IMR-90 (cell line): ENCODE data around the gene AVP. TPM values are rescaled to one million over a fixed set of nuclear protein-coding genes. Genes with fewer than 3 reads are reported as not detected.

ENCODE experiments used
- ATAC-seq: fragments of 200-7000 bp; cut with Tn5 transposase; 2 replicates; pipeline ENCODE4 v1.9.1; 2020; ENCODE audit warnings: low read depth, mild to moderate bottlenecking, moderate library complexity
- BruUV-seq: library from RNA; stranded (reverse); fragments of 400-500 nt; replicated peaks from 2 replicates; lab custom pipeline; 2021; lab: Mats Ljungman, UMichigan
- CTCF ChIA-PET: fragments of 300-600 bp; formaldehyde crosslinking; extraction: SDS; loops from one replicate; lab custom pipeline; 2021; ENCODE audit warnings: antibody characterized with exemption; lab: Yijun Ruan, JAX
- POLR2A ChIA-PET: fragments of 300-600 bp; sonication (Branson Sonifier 250); formaldehyde crosslinking; loops from one replicate; lab custom pipeline; 2022; ENCODE audit warnings: antibody characterized with exemption; ENCODE audit not compliant: unreplicated experiment; lab: Charles Lee
- DNase-seq: peaks from one replicate; pipeline ENCODE4 v3.0.0; 2013
- H2AFZ ChIP-seq: replicated peaks from 2 replicates; pipeline ENCODE3; 2013; ENCODE audit warnings: low read length, mild to moderate bottlenecking; ENCODE audit not compliant: poor library complexity
- H2AK5ac ChIP-seq: 2 replicates; pipeline ENCODE4 v1.6.1; 2013; ENCODE audit warnings: low read depth, low read length, inconsistent platforms
- H2AK9ac ChIP-seq: replicated peaks from 2 replicates; pipeline ENCODE3; 2013; ENCODE audit warnings: mild to moderate bottlenecking, low read depth, low read length, moderate library complexity; ENCODE audit not compliant: poor library complexity
- H2BK120ac ChIP-seq: 2 replicates; pipeline ENCODE4 v1.6.1; 2013; ENCODE audit warnings: low read depth, low read length, inconsistent platforms
- H2BK15ac ChIP-seq: 3 replicates; pipeline ENCODE4 v1.6.1; 2013; ENCODE audit warnings: low read depth, low read length, inconsistent platforms
- H2BK20ac ChIP-seq: 2 replicates; pipeline ENCODE4 v1.6.1; 2013; ENCODE audit warnings: low read depth, mild to moderate bottlenecking, inconsistent platforms, low read length, moderate library complexity
- H2BK5ac ChIP-seq: 2 replicates; pipeline ENCODE4 v1.6.1; 2013; ENCODE audit warnings: mild to moderate bottlenecking, low read depth, low read length, inconsistent platforms; ENCODE audit not compliant: poor library complexity, severe bottlenecking
- H3K14ac ChIP-seq: replicated peaks from 2 replicates; pipeline ENCODE4 v1.6.1; 2013; ENCODE audit warnings: low read depth, low read length, inconsistent platforms
- H3K18ac ChIP-seq: 2 replicates; pipeline ENCODE4 v1.6.1; 2013; ENCODE audit warnings: low read depth, low read length, control low read depth
- H3K23ac ChIP-seq: 2 replicates; pipeline ENCODE4 v1.6.1; 2013; ENCODE audit warnings: low read depth, low read length, inconsistent platforms
- H3K27ac ChIP-seq: 2 replicates; pipeline ENCODE4 v1.5.1; 2013; ENCODE audit warnings: mild to moderate bottlenecking, control low read depth, low read length; ENCODE audit not compliant: insufficient read depth
- H3K27me3 ChIP-seq: 2 replicates; pipeline ENCODE4 v1.6.1; 2013; ENCODE audit warnings: low read length; ENCODE audit not compliant: control insufficient read depth, insufficient read depth
- H3K36me3 ChIP-seq: 2 replicates; pipeline ENCODE4 v1.6.1; 2013; ENCODE audit warnings: low read length, mixed read lengths; ENCODE audit not compliant: control insufficient read depth, insufficient read depth
- H3K4ac ChIP-seq: 2 replicates; pipeline ENCODE4 v1.6.1; 2013; ENCODE audit warnings: low read depth, low read length, inconsistent platforms
- H3K4me1 ChIP-seq: 2 replicates; pipeline ENCODE4 v1.6.1; 2013; ENCODE audit warnings: low read length, mixed read lengths; ENCODE audit not compliant: control insufficient read depth, insufficient read depth
- H3K4me2 ChIP-seq: 2 replicates; pipeline ENCODE4 v1.6.1; 2013; ENCODE audit warnings: low read depth, mild to moderate bottlenecking, control low read depth, low read length, moderate library complexity
- H3K4me3 ChIP-seq: 2 replicates; pipeline ENCODE4 v1.5.1; 2013; ENCODE audit warnings: low read depth, mild to moderate bottlenecking, control low read depth, low read length, moderate library complexity; ENCODE audit not compliant: insufficient read depth
- H3K56ac ChIP-seq: 2 replicates; pipeline ENCODE4 v1.6.1; 2013; ENCODE audit warnings: low read length, inconsistent platforms; ENCODE audit not compliant: insufficient read depth; ENCODE audit errors: extremely low read depth
- H3K79me1 ChIP-seq, 2 experiments: 2 replicates each; pipeline ENCODE4 v1.6.1; 2013; ENCODE audit warnings: low read length in 2 of 2, inconsistent platforms in 1 of 2, low read depth in 1 of 2
- H3K9ac ChIP-seq: 2 replicates; pipeline ENCODE4 v1.6.1; 2013; ENCODE audit warnings: low read depth, low read length, control low read depth
- H3K9me1 ChIP-seq: 2 replicates; pipeline ENCODE4 v1.6.1; 2013; ENCODE audit warnings: low read length, inconsistent platforms; ENCODE audit not compliant: insufficient read depth
- H3K9me3 ChIP-seq: 2 replicates; pipeline ENCODE4 v1.6.1; 2013; ENCODE audit warnings: low read length; ENCODE audit not compliant: control insufficient read depth, insufficient read depth
- H4K20me1 ChIP-seq: 2 replicates; pipeline ENCODE4 v1.6.1; 2013; ENCODE audit warnings: low read length, inconsistent platforms; ENCODE audit not compliant: insufficient read depth
- H4K5ac ChIP-seq: 2 replicates; pipeline ENCODE4 v1.6.1; 2013; ENCODE audit warnings: mild to moderate bottlenecking, low read depth, low read length, control low read depth
- H4K8ac ChIP-seq, 2 experiments: 2 replicates each; pipeline ENCODE4 v1.6.1; 2013; ENCODE audit warnings: low read depth in 2 of 2, low read length in 2 of 2, control low read depth in 1 of 2, inconsistent platforms in 1 of 2
- H4K91ac ChIP-seq: 2 replicates; pipeline ENCODE4 v1.6.1; 2013; ENCODE audit warnings: low read depth, low read length, inconsistent platforms; ENCODE audit not compliant: insufficient read depth
- CEBPB ChIP-seq: IDR thresholded peaks from 2 replicates; pipeline ENCODE4 v1.6.1; 2012; ENCODE audit warnings: low read depth, low read length, improper control_type of control experiment
- FOS ChIP-seq: fragments of 150-350 bp; IDR thresholded peaks from 2 replicates; pipeline ENCODE4 v1.6.1; 2016; ENCODE audit warnings: low read depth, low read length
- MAFK ChIP-seq: IDR thresholded peaks from 2 replicates; pipeline ENCODE4 v1.6.1; 2012; ENCODE audit warnings: low read depth, low read length, improper control_type of control experiment
- MXI1 ChIP-seq: IDR thresholded peaks from 2 replicates; pipeline ENCODE4 v1.6.1; 2012; ENCODE audit warnings: low read depth, mild to moderate bottlenecking, low read length, moderate library complexity, borderline replicate concordance
- NFE2L2 ChIP-seq: fragments of 150-350 bp; IDR thresholded peaks from 2 replicates; pipeline ENCODE4 v1.6.1; 2016; ENCODE audit warnings: low read depth, mild to moderate bottlenecking, low read length
- POLR2A ChIP-seq: IDR thresholded peaks from 2 replicates; pipeline ENCODE4 v1.6.1; 2012; ENCODE audit warnings: mild to moderate bottlenecking, low read depth, low read length
- RCOR1 ChIP-seq: IDR thresholded peaks from 2 replicates; pipeline ENCODE4 v1.6.1; 2012; ENCODE audit warnings: mild to moderate bottlenecking, low read length, improper control_type of control experiment; ENCODE audit not compliant: insufficient replicate concordance
- RFX5 ChIP-seq: IDR thresholded peaks from 2 replicates; pipeline ENCODE4 v1.8.0; 2012; ENCODE audit warnings: low read depth, mild to moderate bottlenecking, low read length, moderate library complexity
- WGBS, 2 experiments: methylation state at CpG; one replicate each; pipeline versions ENCODE4 v1.1.5 to v1.1.7; 2013; ENCODE audit warnings: missing lambda C conversion rate in 2 of 2; ENCODE audit not compliant: insufficient read length in 1 of 2; ENCODE audit errors: extremely low coverage in 2 of 2; 5-methylcytosine and 5-hydroxymethylcytosine counted together
- dilution Hi-C: fragments of 300-500 bp; cut with HindIII; formaldehyde crosslinking; loops from one replicate; pipeline ENCODE4 v1.14.3; 2018; ENCODE audit warnings: low sequenced_read_pairs; ENCODE audit not compliant: unreplicated experiment
- in situ Hi-C: fragments of 300-500 bp; cut with MboI; formaldehyde crosslinking; loops from 3 replicates; pipeline ENCODE4 v1.14.3; 2019; ENCODE audit warnings: low sequenced_read_pairs, inconsistent platforms, mixed read lengths
- intact Hi-C: fragments of 100-400 bp; cut with micrococcal nuclease; formaldehyde crosslinking; loops from 2 replicates; pipeline ENCODE4 v1.10.0; 2022
- polyA plus RNA-seq, 3 experiments: library from polyadenylated mRNA; depleted of rRNA; stranded (reverse); fragments of >200 nt; gene quantifications; 2 replicates each; pipeline ENCODE4 v1.2.3, GENCODE V29; 2012; ENCODE audit warnings: low replicate concordance in 1 of 3
- total RNA-seq: library from RNA; depleted of rRNA; stranded (reverse); fragments of >200 nt; gene quantifications from 2 replicates; pipeline ENCODE4 v1.2.3, GENCODE V29; 2012

The AVP gene
- total and polyA plus RNA-seq, 2 of the 4 experiments (the other 2 are of a cell fraction): not detected

GRCh38 chr20:3038454-3038853, 46.1 kb downstream of the AVP start:
- Histone ChIP-seq H3K9me1 (no peaks in the 10 kb centered on the region), H2BK5ac (no peak overlapping the region), H3K27me3 (no peaks in the 10 kb centered on the region), H4K20me1 (no peaks in the 10 kb centered on the region), H3K23ac (no peak overlapping the region), H3K79me1 (no peaks in the 10 kb centered on the region), H3K27ac (no peak overlapping the region), H2BK120ac (no peak overlapping the region), H4K91ac (no peak overlapping the region), H4K5ac (no peak overlapping the region), H4K8ac (no peak overlapping the region), H3K9ac (no peak overlapping the region), H3K18ac (no peak overlapping the region), H3K9me3 (no peaks in the 10 kb centered on the region), H3K4ac (no peak overlapping the region), H3K4me2 (no peak overlapping the region), H3K4me3 (no peak overlapping the region), H3K14ac (no peak overlapping the region), H3K36me3 (peaks cover 54% of the 10 kb centered on the region), H2BK15ac (no peak overlapping the region), H2AFZ (no peak overlapping the region), H3K4me1 (peaks cover 6% of the 10 kb centered on the region; the same call in 1 of the 2 replicates), H2AK5ac (no peak overlapping the region), H2BK20ac (no peak overlapping the region), H2AK9ac (no peak overlapping the region), H3K56ac (no peak overlapping the region)
- CTCF ChIA-PET: no interaction called here
- in situ Hi-C loops: no loop called here
- POLR2A ChIA-PET: no interaction called here
- ATAC-seq (no peak), DNase-seq (no peak)
- TF ChIP-seq MXI1 (no peak), CEBPB (no peak), FOS (no peak), NFE2L2 (no peak), RCOR1 (no peak), RFX5 (no peak), POLR2A (no peak), MAFK (no peak)
- intact Hi-C loops: no loop called here
- dilution Hi-C loops: no loop called here
- BruUV-seq: no TSS peak
- no CpG with 5 or more reads among the region's 5 CpGs for WGBS, 2 experiments
